ENCODE measurements around the gene QKI.

- TF ChIP-seq POLR2AphosphoS5 (IDR thresholded peaks at IDR 0.05; ENCODE audit: low read depth, low read length) (no peak), POLR2A (IDR thresholded peaks at IDR 0.05; ENCODE audit: low read depth, low read length) (no peak), SPI1 (IDR thresholded peaks at IDR 0.05; ENCODE audit: low read depth, low read length) (no peak), TAF1 (IDR thresholded peaks at IDR 0.05; ENCODE audit: low read depth, low read length) (no peak), POU2F2 (IDR thresholded peaks at IDR 0.05; ENCODE audit: low read depth, low read length) (no peak), PAX5 (IDR thresholded peaks at IDR 0.05; ENCODE audit: insufficient read depth, low read length, severe bottlenecking) (no peak)
Observed at GRCh38 chr6:163483107-163483506, 68.6 kb downstream of the QKI start.

Data from GM12891 (cell line).